HG02678 (cell line): ENCODE data around the gene PHIP.
A peak's percentile ranks its signal among the peaks of the same experiment; 100 is the strongest.

Experiments
- ATAC-seq: cut with Tn5 transposase; IDR thresholded peaks from one replicate; pipeline ENCODE4 v1.9.1; 2021; ENCODE audit warnings: mild to moderate bottlenecking, moderate library complexity; ENCODE audit not compliant: unreplicated experiment

Gene PHIP

GRCh38 chr6:79071547-79071946 lies 6.5 kb downstream of the PHIP start:
- ATAC-seq: no peak

DNA sequence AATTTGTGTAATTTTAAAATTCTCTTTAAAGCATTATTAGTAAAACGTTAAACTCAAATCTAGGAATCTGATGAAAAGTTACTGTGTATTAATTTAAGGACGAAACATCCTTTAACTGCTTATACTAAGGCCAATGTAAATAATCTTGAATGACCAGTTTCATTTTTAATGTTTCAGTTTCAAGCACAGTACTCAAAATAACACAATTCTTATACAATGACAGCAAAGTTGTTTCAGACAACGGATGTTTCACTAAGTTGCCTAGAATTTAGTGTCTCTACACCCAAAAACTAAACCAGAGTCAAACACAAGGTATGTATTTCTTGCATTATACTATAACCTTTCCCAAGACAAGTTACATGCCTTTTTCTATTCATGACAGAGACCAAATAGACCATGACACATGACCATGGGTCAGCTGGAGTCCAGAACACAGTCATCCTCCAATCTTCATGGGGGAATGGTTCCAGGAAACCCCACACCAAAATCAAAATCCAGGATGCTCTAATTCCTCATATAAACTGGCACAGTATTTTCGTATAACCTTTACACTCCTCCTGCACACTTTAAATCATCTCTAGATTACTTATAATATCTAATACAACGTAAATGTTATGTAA lies 7.7 kb downstream of the PHIP start:
- ATAC-seq: peak; percentile 84

DNA sequence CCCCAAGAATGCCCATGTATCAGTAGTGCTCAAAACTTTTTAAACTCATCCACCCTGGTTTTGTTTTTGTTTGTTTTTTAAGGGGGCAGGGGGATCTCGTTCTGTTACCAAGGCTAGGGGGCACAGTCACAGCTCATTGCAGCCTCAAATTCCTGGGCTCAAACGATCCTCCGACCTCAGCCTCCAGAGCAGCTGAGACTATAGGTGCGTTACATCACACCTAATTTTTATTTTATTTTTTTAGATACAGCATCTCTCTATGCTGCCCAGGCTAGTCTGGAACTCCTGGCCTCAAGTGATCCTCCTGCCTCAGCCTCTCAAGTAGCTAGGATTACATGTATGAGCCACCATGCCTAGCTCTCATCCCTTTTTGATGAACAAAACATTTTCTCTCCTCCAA lies 11.2 kb downstream of the PHIP start:
- no peak for ATAC-seq

DNA sequence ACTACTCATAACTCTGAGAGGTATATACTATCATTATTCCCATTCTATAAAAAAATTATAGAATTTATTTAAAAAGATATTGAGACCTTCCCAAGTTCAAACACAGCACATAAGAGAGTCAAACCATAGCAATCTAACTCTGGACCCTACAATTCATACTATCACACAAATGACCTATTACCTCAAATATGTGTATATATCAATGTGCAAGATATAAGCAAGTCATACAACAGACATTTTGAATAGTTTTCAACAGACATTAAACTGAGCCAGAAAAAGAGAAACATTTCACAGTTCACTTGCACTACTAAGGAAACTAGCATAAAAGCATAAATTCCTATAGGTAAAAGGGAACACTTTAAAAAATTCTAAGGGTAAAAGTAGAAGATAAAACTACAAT lies 11.7 kb downstream of the PHIP start:
- no peak for ATAC-seq

DNA sequence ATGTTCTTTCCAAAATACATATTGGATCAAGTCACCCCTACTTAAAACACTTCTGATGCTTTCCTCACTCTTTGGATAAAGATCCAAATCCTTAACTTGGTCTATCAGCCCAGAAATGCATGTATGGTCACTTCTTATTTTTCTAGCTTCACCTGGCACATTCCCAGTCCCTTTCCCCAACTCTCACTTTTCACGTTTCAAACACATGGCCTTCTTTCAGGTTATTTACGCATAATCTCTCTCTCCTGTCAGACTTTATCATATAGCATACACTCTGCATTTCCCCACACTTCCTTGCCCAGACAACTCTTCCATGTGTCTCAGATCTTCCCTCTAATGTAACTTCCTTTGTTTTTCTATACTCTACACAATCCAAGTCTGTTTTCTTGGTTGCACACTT lies 12.8 kb downstream of the PHIP start:
- no peak for ATAC-seq

GRCh38 chr6:79064635-79065034 lies 13.4 kb downstream of the PHIP start:
- peak; percentile 43 for ATAC-seq

GRCh38 chr6:79062708-79063107 lies 15.3 kb downstream of the PHIP start:
- no peak for ATAC-seq

GRCh38 chr6:79057746-79058145 lies 20.3 kb downstream of the PHIP start:
- ATAC-seq: no peak

GRCh38 chr6:79056226-79056625 lies 21.8 kb downstream of the PHIP start:
- no peak for ATAC-seq

GRCh38 chr6:79048611-79049010 lies 29.4 kb downstream of the PHIP start:
- ATAC-seq: no peak

DNA sequence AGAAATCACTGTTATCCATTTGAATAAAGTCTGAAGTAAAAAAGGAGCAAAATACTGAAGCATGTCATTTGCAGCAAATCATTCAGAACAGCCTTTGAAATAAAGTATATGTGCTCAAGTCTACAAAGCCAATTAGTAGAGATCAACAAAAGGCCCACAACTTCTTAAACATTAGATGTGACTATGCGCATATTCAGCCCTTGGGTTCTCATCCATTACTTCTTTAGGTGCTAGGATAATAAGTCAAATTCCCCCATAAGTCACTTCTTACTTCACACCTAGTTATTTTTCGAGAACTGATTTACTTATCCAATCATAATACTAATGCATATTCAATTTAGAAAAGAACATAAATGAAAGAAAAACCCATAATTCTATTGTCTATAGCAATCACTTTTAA lies 31.0 kb downstream of the PHIP start:
- ATAC-seq: no peak

GRCh38 chr6:79045966-79046365 lies 32.1 kb downstream of the PHIP start:
- no peak for ATAC-seq

DNA sequence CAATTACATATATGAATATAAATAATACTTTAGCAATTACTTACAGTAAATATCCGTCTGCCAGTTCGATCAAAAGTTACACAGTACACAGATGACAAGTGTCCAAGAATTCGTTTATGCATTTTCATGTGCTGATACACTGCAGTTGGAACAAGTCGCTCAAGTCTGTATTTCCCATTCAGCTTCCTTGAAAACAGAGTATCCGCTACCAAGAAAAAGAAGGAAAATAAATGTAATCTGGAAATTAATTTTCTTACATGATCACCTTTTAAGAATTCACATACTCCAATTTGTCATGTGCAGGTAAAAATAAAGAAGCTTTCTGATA lies 35.3 kb downstream of the PHIP start:
- ATAC-seq: no peak

DNA sequence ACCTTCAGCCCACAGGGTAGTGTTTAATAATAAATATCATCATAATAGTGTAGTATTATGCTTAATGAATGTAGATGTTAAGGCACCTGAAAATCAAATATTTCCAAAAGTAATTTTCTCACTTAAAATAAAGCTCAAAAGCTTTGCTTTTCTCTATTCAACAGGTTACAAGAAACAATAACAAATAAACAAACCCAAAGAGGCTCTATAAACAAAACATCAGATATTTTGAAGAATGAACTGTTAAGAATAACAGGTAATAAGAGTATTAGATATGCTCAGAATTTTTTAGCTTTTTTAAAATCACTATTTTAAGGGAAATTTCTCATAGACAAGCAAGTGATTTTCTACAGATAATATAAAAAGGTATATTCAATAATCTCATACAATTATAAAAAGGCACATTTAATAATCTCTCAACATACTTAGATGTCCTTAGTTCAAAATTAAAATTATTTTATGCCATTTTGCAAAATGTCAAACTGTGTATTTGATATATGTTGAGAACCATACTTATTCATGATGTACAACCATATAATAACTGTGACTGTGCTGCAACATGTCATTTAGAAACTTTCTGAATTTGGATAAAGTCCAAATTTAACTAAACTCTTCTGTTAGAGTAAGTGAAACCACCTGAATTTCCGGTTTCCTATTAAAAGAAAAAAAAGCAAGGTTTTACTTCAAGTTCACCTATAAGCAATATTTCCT lies 35.8 kb downstream of the PHIP start:
- ATAC-seq: peak; percentile 79

DNA sequence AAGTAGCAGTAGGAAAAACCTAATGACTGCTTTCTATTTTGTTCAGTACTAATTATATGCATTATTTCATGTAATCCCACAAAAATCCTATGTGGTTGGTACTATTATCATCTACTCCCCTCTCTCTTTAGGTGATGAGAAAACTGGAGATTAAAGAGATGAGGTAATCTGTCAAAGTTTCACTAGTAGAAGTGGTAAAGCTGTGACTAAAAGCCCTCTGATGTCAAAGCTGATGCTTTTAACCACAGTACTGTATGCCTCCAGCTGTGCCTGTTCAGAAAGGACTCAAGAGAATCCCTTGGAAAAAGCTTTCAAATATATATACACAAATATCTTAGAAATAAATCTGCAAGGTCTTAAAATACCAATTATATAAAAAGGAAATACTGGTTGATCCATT lies 38.0 kb downstream of the PHIP start:
- peak; percentile 76 for ATAC-seq

- ATAC-seq: no peak
Observed at GRCh38 chr6:79038061-79038460, 40.0 kb downstream of the PHIP start.

DNA sequence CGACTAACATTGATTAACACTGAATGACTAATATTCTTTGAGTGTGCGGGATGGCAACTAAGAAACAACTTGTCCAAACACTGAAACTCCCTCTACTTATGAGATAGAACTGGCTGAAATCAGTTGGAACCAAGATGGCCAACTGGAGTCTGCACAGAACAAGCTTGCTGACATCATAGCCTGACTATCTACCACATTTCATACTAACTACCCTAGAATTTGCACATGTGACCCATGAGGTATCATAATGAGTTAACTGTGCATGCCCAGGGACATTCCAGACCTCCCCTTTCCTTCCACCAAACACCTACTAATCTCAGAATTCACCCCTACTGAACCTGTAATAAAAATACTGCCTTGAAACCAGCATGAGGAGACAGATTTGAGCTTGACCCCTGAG lies 43.2 kb downstream of the PHIP start:
- no peak for ATAC-seq

DNA sequence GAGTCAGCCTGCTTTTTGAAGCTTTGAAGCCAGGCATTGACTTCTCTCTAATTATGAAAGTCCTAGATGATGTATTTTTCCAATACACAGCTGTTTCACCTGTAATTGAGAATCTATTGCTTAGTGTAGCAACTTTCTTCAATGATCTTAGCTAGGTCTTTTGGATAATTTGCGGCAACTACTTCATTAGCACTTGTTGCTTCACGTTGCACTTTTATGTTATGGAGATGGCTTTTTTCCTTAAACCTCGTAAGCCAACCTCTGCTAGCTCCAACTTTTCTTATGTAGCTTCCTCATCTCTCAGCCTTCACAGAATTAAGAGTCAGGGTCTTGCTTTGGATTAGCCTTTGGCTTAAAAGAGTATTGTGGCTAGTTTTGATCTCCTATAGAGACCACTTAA lies 44.8 kb downstream of the PHIP start:
- no peak for ATAC-seq

DNA sequence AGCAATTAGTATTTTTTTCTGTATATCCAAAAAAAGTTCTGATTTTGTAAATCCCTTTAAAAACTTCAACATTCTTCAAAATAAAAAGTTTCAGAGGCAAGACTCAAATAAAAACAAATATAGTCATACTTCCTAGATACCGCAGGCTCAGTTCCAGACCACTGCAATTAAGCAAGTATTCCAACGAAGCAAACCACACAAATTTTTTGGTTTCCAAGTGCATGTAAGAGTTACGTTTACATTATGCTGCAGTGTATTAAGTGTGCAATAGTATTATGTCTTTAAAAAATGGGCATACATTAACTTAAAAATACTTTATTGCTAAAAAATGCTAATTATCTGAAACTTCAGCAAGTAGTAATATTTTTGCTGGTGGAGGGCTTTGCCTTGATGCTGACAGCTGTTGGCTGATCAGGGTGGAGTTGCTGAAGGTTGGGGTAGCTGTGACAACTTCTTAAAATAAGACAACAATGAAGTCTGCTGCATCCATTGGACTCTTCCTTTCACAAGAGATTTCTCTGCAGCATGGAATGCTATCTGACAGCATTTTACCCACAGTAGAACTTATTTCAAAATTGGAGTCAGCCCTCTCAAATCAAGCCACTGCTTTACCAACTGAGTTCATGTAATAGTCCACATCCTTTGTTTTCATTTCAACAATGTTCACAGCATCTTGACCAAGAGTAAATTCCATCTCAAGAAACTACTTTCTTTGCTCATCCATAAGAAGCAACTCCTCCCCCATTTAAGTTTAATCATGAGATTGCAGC lies 46.0 kb downstream of the PHIP start:
- ATAC-seq: no peak

GRCh38 chr6:79030511-79030910 lies 47.5 kb downstream of the PHIP start:
- ATAC-seq: no peak

- no peak for ATAC-seq
Observed at GRCh38 chr6:79030023-79030422, 48.0 kb downstream of the PHIP start.

DNA sequence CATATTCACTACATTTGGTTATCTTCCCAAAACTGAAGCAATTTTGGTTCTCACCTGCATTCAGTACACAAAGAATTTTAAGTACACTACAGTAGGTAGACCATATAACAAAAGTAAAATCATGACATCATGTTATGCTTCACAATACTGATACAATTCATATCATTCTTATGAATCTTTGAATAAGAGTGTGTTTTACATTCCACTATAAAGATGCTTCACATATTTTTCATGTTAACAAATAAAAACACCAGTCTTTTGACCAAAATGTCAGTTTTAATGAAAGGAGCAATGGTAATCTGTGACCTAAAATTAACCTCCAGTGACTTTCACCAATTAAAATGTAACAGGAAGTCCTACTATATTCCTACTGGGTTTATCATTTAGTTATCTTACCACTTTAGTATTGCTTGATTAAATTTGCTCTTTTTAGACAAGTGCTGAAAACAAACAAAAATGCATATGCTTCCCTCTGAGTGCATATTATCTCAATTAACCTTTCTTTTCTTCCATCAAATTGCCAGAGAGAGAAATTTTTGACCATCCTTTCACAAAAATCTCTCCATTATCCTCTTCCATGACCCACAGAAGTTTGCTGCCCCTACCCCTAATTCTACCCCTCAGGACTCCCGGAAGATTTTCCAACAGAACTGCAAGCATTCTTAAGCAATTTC lies 49.3 kb downstream of the PHIP start:
- no peak for ATAC-seq
